Measurements from ENCODE around the gene LMX1A. TPM values are rescaled to one million over a fixed set of nuclear protein-coding genes. Genes with fewer than 3 reads are reported as not detected.

The LMX1A gene
- total RNA-seq, 1 experiment from 2014 or later = not detected

- Histone ChIP-seq H3K27me3 (replicated peaks; ENCODE audit: insufficient read depth, low read depth, low read length, poor library complexity) (peaks cover 4% of the 10 kb centered on the region), H3K4me3 (ENCODE audit: low read depth, low read length, poor library complexity, severe bottlenecking) (no peak overlapping the region), H3K9me3 (ENCODE audit: low read depth, low read length, poor library complexity, severe bottlenecking) (no peaks in the 10 kb centered on the region), H3K27ac (ENCODE audit: low read depth, low read length, poor library complexity, severe bottlenecking) (no peak overlapping the region), H3K4me1 (ENCODE audit: insufficient read depth, low read length, poor library complexity, severe bottlenecking) (no peaks in the 10 kb centered on the region), H3K36me3 (ENCODE audit: insufficient read depth, low read length, poor library complexity, severe bottlenecking) (no peaks in the 10 kb centered on the region)
- no peak for TF ChIP-seq EZH2 (IDR thresholded peaks at IDR 0.05; ENCODE audit: borderline replicate concordance, low read depth, low read length, poor library complexity, severe bottlenecking)
- TF ChIP-seq, protein P1, sequence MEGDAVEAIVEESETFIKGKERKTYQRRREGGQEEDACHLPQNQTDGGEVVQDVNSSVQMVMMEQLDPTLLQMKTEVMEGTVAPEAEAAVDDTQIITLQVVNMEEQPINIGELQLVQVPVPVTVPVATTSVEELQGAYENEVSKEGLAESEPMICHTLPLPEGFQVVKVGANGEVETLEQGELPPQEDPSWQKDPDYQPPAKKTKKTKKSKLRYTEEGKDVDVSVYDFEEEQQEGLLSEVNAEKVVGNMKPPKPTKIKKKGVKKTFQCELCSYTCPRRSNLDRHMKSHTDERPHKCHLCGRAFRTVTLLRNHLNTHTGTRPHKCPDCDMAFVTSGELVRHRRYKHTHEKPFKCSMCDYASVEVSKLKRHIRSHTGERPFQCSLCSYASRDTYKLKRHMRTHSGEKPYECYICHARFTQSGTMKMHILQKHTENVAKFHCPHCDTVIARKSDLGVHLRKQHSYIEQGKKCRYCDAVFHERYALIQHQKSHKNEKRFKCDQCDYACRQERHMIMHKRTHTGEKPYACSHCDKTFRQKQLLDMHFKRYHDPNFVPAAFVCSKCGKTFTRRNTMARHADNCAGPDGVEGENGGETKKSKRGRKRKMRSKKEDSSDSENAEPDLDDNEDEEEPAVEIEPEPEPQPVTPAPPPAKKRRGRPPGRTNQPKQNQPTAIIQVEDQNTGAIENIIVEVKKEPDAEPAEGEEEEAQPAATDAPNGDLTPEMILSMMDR (conservative IDR thresholded peaks at IDR 0.05; ENCODE audit: low read depth, low read length) = no peak
- BruUV-seq (replicated peaks) = no TSS peak
- intact Hi-C loops (cut with micrococcal nuclease; ENCODE audit: unreplicated experiment) = no loop called here
- POLR2A ChIA-PET (ENCODE audit: low non-redundant PET) = no interaction called here
- CTCF ChIA-PET = no interaction called here
- no peak for DNase-seq (ENCODE audit: low spot score)
Measured at GRCh38 chr1:165225062-165225461, 131.5 kb downstream of the LMX1A start.

DNA sequence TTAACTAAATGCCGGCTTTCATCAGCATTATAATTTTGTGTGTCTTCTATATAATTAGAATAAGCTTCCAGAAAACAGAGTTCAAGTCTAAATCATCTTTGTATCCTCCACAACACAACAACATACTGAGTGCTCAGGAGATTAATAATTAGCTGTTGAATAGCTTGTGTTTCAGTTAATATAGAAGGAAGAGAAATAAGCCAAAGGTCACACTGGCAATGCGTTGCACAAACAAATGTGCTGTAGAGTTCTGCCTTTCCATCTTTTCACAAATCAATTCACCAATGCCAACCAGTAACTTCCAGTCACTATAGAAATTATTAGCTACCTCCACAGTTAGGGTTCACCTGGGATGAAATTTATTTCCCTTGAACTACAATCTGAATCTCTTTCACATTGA, 132.0 kb downstream of the LMX1A start:
- H3K27me3 ChIP-seq (replicated peaks; ENCODE audit: insufficient read depth, low read depth, low read length, poor library complexity) = peaks cover 4% of the 10 kb centered on the region
- POLR2A ChIA-PET (ENCODE audit: low non-redundant PET) = no interaction called here
- TF ChIP-seq, protein P1 (conservative IDR thresholded peaks at IDR 0.05; ENCODE audit: low read depth, low read length) = no peak
- CTCF ChIA-PET = no interaction called here
- no TSS peak for BruUV-seq (replicated peaks)
- no peaks in the 10 kb centered on the region for H3K4me1 ChIP-seq (ENCODE audit: insufficient read depth, low read length, poor library complexity, severe bottlenecking)
- intact Hi-C loops (cut with micrococcal nuclease; ENCODE audit: unreplicated experiment) = no loop called here
- no peak overlapping the region for H3K4me3 ChIP-seq (ENCODE audit: low read depth, low read length, poor library complexity, severe bottlenecking)
- no peak overlapping the region for H3K27ac ChIP-seq (ENCODE audit: low read depth, low read length, poor library complexity, severe bottlenecking)
- H3K36me3 ChIP-seq (ENCODE audit: insufficient read depth, low read length, poor library complexity, severe bottlenecking) = no peaks in the 10 kb centered on the region
- DNase-seq (ENCODE audit: low spot score) = no peak
- no peaks in the 10 kb centered on the region for H3K9me3 ChIP-seq (ENCODE audit: low read depth, low read length, poor library complexity, severe bottlenecking)

GRCh38 chr1:165222580-165222979, 133.9 kb downstream of the LMX1A start:
- Histone ChIP-seq H3K4me1 (ENCODE audit: insufficient read depth, low read length, poor library complexity, severe bottlenecking) (no peaks in the 10 kb centered on the region), H3K27ac (ENCODE audit: low read depth, low read length, poor library complexity, severe bottlenecking) (no peak overlapping the region), H3K27me3 (replicated peaks; ENCODE audit: insufficient read depth, low read depth, low read length, poor library complexity) (peaks cover 4% of the 10 kb centered on the region), H3K4me3 (ENCODE audit: low read depth, low read length, poor library complexity, severe bottlenecking) (no peak overlapping the region), H3K36me3 (ENCODE audit: insufficient read depth, low read length, poor library complexity, severe bottlenecking) (no peaks in the 10 kb centered on the region), H3K9me3 (ENCODE audit: low read depth, low read length, poor library complexity, severe bottlenecking) (no peaks in the 10 kb centered on the region)
- POLR2A ChIA-PET (ENCODE audit: low non-redundant PET) = no interaction called here
- CTCF ChIA-PET = no interaction called here
- DNase-seq (ENCODE audit: low spot score) = no peak
- TF ChIP-seq, protein P1 (conservative IDR thresholded peaks at IDR 0.05; ENCODE audit: low read depth, low read length) = no peak
- no peak for TF ChIP-seq EZH2 (IDR thresholded peaks at IDR 0.05; ENCODE audit: borderline replicate concordance, low read depth, low read length, poor library complexity, severe bottlenecking)
- intact Hi-C loops (cut with micrococcal nuclease; ENCODE audit: unreplicated experiment) = no loop called here
- BruUV-seq (replicated peaks) = no TSS peak
